Measurements from ENCODE around the gene DLD.
"Not testable (repeated sequence)": the region's sequence is repeated elsewhere in the genome, so short reads cannot be mapped to it uniquely, and the experiment has no call there.

The DLD gene

DNA sequence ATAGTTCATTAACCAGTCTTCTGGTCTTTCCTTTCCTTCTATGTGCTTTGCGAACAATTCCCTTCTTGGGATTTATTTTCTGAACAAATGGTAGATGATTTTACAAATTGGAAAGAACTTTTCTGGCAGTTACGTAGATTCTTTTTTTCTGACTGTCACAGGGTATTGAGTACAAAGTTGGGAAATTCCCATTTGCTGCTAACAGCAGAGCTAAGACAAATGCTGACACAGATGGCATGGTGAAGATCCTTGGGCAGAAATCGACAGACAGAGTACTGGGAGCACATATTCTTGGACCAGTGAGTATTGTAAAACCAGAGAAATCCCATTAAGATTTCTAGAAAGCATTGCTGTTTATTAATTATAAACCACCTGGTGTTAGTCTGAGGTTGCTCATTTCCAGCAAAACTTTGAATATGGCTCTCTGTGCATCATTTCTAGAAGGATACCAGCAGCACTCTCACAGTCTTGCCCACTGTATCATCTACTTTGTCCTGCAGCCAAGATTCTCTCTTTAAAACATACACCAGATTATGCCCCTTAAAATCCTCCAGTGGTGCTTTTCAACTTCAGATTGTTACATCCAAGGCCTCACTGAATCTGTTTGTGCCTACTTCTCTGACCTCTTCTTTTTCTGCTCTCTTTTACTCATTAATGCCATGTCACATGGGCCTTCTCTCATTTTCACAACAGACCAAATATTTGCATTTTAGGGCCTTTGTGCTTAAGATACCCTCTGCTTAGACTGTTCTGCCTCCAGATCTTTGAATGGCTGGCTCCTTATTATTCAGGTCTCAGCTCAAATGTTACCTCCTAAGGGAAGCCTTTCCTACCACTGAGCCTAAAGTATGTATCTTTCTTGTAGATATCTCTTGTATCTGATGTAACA is 27.0 kb downstream of the DLD start:
- DNase-seq (ENCODE audit: low spot score): no peak

DNA sequence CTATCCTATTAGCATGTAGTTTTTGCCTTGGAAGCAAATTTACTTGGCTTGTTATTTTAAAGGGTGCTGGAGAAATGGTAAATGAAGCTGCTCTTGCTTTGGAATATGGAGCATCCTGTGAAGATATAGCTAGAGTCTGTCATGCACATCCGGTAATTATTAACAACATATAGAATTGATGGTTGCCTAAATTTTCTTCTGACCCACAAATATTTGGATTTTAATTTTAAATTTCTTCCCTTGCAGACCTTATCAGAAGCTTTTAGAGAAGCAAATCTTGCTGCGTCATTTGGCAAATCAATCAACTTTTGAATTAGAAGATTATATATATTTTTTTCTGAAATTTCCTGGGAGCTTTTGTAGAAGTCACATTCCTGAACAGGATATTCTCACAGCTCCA is 28.0 kb downstream of the DLD start:
- no peak for DNase-seq (ENCODE audit: low spot score)

DNA sequence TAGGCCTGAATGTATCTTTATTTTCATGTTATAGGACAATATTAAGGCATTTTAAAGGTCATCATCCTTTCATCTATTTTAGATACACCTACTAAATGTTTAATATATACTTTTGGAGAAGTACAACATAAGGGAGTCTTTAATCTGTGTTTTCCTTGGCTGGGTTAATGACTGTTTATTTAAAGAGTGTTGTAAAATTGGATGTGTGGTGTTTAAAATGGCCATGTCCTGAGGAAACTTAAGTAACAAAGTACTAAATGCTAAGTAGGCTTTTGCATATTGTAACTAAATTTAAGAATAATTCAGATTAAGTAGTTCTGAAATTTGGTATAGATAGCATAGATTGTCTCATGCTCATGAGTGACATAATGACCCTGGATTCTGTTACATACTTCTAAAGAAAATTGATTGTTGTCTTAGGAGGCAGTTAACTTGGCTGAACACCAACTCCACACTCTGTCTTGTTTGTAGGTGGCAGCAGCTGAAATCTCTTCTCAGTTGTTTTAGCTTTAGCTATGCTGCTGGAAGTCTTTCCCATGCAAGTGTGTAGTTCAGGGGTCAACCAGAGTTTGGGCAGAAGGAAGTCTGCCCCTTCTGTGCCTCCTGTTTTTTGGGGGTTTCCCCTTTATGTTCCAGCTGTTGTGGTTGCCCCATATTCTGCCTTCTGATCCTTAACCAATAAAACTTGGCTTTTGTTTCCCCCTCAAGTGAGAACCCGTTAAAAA is 29.2 kb downstream of the DLD start:
- DNase-seq (ENCODE audit: low spot score): no peak

DNA sequence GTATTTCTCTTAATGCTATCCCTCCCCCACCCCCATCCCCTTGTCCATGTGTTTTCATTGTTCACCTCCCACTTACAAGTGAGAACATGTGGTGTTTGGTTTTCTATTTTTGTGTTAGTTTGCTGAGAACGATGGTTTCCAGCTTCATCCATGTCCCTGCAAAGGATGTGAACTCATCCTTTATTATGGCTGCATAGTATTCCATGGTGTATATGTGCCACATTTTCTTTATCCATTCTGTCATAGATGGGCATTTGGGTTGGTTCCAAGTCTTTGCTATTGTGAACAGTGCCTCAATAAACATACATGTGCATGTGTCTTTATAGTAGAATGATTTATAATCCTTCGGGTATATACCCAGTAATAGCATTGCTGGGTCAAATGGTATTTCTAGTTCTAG is 30.8 kb downstream of the DLD start:
- DNase-seq (ENCODE audit: low spot score): not testable (repeated sequence)

DNA sequence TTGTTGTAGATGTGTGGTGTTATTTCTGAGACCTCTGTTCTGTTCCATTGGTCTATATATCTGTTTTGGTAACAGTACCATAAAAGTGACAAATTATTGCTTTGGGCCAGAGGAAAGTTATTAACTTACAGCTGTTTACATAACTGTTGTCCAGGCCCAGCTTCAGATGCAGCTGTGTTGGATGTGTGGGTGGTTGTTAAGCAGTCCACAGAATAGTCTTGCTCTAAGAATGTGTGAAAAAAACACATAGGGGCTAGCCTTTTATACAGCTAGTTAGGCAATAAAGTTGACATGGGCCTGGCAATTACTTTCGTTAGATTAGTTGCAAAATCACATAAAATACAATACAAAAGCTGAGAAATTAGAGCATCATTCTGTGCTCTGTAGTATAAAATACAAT is 31.9 kb downstream of the DLD start:
- no peak for DNase-seq (ENCODE audit: low spot score)

DNA sequence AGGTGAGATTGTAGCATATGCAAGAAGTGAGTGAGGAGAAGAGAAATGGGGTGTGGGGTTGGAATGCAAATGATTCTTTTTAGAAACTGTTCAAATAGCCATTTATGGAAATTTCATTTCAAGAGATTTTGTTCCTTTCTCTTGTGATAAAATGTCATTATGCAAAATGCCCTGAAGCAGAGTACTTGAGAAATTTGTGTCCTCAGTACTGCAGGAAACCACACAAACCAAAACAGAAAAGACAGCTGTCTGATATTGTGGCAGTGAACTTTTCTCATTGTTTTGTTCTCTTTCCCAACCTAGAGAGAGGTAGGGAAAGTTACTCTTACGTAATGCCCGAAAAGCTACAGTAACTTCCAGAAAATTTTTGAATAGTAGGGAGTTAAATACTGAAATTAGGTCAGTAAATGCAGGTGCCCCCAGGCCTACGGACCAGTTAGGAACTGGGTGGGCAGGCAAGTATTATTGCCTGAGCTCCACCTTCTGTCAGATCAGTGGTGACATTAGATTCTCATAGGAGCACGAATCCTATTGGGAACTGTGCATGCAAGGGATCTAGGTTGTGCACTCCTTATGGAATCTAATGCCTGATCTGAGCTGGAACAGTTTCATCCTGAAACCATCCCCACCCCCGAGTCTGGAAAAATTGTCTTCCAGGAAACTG is 34.0 kb downstream of the DLD start:
- DNase-seq (ENCODE audit: low spot score): no peak

DNA sequence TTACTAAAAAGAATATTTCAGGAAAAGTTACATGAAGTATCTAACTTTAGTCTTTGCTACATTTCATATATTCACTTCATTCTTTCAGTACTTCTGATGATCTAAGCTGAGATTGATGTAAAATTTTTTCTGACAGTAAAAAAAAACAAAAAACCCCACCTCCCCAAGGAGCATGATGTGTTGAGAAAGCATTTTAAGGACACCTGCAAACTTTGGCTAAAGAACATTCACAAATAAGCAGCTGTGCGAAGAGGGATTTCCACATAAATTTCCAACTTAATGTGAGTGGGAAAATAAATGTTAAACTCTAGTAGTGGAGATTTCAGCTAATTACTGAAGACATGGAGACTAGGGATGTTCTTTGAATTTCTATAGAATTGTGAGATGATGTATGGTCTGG is 35.5 kb downstream of the DLD start:
- no peak for DNase-seq (ENCODE audit: low spot score)

DNA sequence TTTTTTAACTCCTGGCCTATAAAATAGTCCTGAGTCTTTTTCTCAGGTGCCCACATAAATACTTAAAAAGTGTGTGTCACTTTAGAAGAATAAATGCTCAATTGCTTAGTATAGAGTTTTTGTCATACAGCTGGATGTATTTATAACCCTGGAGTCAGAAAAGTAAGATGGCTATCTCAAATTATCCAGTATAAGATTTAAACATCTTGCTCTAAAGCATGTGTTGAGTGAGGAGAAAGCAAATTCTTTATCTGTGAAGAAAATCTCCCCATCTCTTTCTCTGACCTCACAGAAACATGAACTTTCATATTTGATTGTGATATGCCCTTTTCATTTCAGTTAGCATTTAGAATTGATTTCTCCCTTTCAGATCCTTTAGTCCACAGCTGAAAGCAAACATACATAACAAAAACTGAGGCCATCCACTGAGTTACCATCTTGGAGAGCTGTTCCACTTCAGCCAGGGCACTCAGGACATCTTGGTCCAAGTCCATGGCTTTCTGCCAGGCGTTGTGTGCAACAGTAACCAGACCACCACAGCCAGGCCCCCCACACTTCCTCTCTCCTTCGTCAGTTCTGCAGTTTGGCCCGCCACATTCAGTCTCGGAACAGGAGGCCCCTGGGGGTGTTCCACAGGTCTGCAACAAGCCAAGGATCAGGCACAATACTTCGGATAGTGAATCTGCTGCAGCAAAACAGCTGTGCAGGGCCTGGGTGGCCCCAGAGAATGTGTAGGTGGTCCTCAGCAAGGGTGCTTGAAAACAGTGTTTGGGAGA is 40.9 kb downstream of the DLD start:
- DNase-seq (ENCODE audit: low spot score): no peak

DNA sequence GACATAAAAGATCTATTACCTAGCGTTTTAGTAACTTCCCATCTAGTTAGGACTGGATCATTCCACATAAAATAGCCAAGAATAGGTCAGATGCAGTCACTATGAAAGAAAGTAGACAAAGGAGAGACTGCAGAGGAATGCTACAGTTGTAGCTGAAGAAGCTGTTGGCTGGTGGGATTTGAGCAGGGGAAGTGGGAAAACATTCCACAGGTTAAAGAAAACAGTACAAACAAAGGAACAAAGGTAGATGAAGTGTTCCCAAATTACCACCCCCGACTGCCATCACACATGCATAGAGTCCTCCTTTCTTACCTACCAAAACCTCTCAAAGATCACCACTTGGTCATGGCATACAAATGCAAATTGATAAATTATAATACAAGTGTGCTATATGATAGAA is 41.8 kb downstream of the DLD start:
- DNase-seq (ENCODE audit: low spot score): no peak

DNA sequence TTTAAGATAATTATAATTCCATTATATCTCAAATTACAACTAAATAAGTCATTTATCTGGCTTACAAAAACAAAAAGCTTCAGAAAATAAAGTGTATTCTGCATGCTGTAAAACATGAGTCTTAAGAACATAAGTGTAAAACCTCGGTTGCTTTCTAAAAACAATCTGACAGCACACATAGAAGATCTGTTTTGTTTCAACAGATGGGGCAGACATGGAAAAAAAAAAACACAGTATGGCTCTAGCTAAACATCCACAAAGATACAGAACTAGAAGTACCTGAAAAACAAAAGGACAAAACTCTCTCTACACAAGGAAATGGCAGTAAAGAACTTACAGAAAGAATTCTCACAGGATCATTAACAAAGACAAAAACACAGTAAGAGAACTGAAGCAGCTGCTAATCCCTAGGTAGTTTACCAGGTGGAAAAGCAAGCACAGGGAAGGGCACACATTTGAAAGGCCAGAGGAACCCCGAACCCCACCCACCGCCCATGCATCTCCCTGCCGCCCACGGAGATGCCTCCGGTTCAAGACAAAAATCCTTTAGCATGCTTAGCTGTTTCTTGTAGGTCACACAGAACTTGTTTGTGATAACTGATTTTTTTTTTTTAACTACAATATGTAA is 42.5 kb downstream of the DLD start:
- DNase-seq (ENCODE audit: low spot score): no peak

DNA sequence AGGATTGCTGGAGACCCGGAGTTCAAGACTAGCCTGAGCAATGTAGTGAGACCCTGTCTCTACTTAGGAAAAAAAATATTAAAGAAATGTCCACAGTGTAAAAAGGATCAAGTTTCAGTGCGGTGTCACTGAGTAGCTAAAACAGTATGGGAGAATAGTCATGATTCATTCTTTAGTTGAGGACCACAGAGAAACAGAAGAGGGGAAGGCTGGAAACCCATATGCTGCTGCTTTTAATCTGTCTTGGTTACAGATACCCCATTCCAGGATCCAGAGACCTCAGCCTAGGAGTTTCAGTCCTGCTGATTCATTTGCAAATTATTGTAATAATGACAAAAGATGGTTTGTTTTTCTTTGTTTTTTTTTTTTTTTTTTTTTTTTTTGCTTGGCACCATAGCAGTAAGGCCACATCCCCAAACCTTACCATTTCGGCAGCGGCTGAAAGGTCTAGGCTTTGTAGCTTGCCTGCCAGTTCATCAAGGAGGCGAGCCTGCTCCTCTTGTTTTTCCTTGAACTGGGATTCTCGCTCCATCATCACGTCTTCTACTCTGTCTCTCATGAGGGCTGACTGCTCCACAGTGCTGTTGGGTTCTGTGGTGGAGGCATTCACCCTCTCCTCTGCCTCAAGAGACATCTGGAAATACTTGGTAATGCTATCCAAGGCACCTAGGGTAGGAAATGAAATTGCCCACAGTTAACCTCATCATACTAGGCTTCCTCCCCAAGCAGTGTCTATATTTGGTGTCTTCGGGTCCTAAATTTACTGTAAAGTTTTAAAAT is 44.2 kb downstream of the DLD start:
- DNase-seq (ENCODE audit: low spot score): no peak

DNA sequence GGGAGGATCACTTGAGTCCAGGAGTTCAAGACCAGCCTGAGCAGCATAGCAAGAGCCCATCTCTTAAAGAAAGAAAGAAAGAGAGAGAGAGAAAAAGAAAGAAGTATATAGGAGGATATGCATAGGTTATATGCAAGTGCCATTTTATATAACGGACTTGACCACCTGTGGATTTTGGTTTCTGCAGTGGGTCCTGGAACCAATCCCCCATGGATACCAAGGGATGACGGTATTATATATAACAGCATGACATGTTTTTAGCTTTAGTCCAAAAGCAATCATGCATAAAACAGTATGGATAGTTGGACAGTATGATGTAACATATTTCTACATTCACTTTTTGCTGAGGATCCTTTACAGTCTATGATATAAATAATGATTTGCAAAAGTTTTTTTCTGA is 45.3 kb downstream of the DLD start:
- DNase-seq (ENCODE audit: low spot score): no peak

DNA sequence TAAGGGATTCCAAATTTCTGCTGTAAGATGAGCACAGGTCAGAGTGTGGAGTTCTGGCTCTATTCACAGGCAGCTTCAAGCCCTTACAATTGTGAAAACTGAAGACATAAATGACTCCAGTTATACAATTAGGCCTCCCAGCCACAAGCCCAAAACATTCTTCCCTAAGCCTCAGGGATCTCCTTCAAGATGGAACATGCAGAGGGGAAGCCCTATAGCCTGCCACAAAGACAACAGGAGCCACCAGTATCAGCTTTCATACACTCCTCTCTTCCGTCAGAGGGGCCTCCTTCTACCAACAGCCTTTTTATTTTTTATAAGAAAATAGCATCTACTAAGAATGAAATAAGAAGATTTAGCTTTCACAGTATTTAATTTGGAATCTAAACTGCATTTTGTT is 46.5 kb downstream of the DLD start:
- DNase-seq (ENCODE audit: low spot score): no peak

DNA sequence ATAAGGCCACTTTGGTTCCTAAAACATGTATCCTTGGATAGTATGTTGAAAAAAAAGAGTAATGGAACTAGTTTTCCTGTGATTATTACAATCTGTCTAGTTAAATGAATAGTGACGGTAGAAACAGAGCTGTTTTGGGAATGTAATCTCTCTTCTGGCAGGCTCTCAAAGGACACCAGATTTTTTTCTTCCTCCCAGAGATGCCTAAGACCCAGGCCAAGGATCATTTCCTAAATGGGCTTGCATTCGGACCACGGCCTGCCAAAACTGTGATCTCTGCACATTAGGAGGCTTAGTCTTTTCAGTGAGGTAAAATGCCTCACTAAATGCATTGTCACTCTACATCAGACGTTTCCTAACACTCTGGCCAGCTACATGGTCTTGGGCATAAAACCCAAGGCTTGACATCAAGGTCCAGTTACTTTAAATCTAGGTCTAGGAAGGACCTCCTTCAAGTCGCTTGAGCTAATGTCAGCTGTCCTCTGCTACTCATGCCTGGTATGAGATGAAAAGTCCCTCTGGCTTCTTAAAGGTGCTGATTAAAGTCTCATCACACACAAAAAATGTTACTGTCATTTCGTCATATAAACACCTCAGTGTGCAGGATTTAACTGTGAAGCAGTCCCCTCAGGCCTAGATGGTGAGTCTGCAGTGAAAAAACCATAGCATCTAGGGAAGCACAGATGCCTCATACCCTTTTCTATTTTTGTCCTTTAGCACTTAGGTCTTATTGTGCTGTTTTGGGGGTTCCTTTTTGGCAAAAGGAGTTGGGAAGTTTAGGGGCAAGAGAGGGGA is 47.7 kb downstream of the DLD start:
- DNase-seq (ENCODE audit: low spot score): no peak

DNA sequence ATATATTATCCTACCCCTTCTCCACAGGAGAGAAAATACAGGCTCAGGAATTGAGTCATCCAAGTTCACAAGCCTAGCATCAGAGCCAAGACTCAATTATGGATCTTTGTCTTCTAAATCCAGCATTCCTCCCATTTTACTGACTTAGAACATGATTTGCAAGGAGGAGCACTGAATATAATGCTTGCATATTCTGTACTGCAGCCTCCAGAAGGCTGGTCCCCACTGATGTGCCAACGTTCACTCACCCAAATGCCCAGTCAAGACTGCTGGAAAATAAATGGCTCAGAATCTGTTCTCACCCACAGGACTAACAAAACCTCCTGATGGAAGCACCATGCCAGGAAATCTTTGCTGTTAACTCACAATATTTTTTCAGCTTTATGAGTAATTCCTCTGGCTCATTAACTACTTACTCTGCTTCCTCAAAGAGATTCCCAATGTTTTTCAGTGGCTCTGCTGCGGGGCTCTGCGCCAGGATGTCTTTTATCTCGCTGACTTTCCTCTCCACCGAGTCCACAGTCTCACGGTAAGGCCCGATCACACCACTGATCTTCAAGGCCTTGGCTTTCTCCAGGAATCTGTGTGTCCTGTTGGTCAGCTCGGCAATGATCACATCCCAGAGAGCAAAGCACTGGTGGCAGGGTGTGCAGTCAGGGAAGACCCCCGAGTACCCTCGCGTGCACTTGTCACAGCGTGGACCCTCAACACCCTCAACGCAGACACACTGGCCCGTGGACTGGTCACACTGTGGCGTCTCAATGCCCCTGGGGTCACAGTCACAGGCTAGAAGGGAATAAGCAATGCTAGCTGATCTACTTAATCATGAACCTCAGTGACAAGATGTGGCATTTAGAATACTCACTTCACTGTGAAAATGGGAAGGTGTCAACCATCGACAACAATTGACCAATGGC is 48.8 kb downstream of the DLD start:
- peak; percentile 29 for DNase-seq (ENCODE audit: low spot score)

DNA sequence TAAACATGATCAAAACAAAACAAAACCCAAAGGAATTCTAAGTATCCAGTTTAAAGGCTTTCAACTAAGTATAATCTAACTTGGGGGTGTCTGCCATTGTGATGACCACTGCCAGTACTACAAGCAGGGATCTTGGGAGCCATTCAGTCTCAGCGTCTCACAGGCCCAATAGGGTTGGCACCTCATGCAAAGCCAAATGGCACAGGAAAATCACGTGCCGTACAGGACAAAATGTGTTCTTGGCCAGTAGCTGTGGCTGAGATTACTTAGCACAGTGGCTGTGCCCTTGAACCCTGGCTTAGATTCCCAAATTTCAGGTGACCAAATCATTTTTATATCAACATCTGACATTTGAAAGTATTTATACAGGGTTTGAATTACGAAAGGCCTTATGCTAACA is 50.0 kb downstream of the DLD start:
- no peak for DNase-seq (ENCODE audit: low spot score)

DNA sequence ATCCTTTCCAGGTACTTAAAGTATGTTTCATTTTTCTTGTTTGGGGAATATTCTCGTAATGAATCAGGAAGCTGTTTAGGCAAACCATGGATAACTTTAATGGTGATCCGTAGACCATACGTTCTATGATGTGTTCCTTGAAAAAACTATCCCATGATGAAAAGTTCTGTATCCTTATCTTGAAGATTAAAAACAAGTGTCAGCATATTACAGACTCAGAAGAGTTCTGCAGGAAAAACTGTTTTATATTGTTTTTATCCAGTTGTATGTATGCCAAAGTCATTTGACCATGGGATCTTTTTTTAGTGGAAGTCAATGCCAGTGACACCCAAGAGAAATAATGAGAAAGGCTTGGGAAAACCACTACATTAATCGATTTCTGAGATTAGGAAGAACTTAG is 52.0 kb downstream of the DLD start:
- no peak for DNase-seq (ENCODE audit: low spot score)

DNA sequence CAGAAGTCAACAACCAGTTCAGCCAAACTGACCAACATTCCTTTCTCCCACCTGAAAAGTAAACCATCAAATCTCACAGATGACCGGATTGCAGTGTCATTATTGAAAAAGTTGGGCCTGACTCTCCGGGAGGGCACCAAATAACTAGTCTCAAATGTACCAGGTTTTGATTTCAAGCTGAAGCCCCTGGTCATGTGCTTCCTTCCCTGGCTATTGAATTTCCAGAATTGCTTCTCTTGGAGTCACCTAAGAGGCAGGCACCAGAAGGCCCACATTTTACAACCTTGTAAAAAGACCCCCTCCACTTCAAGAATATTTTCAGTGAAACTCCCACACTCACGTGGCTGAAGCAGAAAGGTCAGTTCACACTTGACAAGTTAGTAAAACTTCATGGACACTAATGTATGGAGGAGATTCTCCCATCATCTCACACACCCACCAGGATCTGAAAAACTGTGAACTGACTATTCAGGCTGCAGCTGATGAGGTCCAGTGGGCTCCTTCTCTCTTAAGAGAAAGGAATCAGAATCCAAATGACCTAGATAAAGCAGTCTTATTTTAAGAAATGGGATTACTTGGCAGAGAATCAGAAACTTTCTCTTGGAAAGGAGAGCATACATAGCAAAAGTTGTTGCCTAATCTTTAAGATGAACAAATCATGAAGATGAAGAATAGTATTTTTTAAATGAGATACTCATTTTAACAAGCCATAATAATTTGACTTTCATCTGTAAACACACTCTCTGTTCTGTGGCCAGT is 53.6 kb downstream of the DLD start:
- no peak for DNase-seq (ENCODE audit: low spot score)

Data from AG08396 (cell line).